Hematopoietic multipotent progenitor cell treated with erythropoietin and hydrocortisone succinate and interleukin-3 and kit ligand, for 17 days (in vitro differentiated cells): ENCODE data around the gene PNPLA7.
"Not testable (repeated sequence)": the region's sequence is repeated elsewhere in the genome, so short reads cannot be mapped to it uniquely, and the experiment has no call there.

Experiments used
- DNase-seq: peaks from one replicate; pipeline ENCODE4 v3.0.0-alpha.2; 2015; ENCODE audit warnings: low spot score

Gene PNPLA7

DNA sequence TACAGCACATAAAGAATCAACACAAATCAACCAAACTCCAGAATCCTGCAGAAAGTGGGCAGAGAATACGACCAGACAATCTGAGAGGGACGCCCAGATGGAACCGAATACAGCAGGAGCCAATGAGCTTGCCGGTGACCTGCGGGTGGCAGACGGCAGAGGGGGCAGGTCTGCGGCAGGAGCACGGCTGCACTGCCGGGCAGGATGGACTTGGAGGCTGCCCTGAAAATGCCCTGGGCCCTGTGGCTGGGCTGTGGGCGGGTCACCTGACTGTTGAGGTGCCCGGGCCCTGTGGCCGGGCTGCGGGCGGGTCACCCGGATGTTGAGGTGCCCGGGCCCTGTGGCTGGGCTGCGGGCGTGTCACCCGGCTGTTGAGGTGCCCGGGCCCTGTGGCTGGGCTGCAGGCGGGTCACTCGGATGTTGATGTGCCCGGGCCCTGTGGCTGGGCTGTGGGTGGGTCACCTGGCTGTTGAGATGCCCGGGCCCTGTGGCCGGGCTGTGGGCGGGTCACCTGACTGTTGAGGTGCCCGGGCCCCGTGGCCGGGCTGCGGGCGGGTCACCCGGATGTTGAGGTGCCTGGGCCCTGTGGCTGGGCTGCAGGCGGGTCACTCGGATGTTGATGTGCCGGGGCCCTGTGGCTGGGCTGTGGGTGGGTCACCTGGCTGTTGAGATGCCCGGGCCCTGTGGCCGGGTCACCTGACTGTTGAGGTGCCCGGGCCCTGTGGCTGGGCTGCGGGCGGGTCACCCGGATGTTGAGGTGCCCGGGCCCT is 36.2 kb downstream of the PNPLA7 start:
- not testable (repeated sequence) for DNase-seq

- not testable (repeated sequence) for DNase-seq
Observed at GRCh38 chr9:137513136-137513535, 37.1 kb downstream of the PNPLA7 start.

DNA sequence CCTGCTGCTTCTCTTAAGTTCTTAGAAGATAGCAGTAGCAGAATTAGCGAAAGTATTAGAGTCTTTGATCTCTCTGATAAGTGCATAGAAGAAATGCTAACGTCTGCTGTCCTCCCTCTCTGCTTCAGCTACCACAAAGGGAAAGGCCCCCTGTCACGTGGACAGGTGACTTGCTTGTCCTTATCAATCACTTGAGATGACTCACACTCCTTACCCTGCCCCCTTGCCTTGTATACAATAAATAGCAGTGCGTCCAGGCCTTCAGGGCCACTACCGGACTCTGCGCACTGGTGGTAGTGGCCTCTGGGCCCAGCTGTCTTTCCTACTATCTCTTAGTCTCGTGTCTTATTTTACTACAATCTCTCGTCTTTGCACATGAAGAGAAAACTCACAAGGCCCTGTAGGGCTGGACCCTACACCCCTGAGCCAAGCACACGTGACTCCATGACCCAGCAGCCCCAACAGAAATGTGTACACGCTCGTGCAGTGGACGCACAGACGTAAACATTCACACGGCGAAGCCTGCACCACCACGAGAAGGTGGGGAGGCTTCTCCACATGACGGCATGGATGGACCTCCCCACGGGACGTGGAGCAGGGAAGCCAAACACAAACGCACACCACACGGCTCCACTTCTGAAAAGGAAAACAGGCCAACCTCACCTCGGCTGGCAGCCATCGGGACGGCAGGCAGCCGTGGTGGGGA is 38.3 kb downstream of the PNPLA7 start:
- DNase-seq, result no peak

GRCh38 chr9:137511126-137511525 is 39.1 kb downstream of the PNPLA7 start:
- not testable (repeated sequence) for DNase-seq

DNA sequence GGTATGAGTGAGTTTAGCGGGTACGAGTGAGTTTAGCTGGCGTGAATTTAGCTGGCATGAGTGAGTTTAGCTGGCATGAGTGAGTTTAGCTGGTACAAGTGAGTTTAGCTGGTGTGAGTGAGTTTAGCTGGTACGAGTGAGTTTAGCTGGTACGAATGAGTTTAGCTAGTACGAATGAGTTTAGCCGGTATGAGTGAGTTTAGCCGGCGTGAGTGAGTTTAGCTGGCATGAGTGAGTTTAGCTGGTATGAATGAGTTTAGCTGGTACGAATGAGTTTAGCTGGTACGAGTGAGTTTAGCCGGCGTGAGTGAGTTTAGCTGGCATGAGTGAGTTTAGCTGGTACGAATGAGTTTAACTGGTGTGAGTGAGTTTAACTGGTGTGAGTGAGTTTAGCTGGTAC is 41.0 kb downstream of the PNPLA7 start:
- no peak for DNase-seq

DNA sequence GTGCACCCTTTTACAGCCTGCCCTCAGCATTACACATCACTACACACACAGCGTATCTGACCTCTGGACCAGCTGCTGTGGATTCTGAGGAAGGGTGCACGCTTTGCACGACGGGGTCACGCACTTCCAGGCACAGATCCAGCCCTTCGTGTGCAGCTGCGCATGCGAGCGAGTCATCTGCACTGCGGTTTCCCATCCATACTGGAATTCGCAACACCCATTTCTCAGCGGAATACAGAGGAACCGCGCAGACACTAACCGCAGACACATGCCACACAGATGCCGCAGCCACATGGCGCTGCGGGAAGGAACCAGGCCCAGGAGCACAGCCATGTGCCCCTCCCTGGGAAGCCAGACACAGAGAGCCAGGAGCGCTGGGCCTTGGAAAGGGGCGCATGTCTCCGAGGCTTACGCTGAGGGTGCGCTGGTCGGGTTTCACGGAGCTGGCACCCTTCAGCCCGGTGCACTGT is 43.5 kb downstream of the PNPLA7 start:
- DNase-seq, result no peak

DNA sequence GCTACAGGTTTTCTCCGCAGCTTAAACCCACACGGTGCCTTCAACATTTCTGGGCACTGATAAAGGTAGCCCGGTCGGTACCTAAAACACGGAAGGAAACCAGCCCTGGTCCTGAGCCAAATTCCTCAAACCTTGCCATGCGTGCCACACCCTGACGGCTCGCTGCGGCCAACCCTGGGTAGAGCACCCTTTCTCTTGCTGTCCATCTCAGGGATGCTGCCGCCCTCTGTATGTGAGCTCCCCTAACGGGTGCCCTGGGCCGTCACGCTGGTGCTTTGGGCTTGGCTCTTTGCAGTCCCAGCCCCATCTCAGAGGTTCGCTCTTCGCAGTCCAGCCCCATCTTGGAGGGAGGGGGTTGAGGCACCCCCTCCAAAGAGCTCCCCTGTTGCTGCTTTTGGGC is 43.9 kb downstream of the PNPLA7 start:
- no peak for DNase-seq

DNA sequence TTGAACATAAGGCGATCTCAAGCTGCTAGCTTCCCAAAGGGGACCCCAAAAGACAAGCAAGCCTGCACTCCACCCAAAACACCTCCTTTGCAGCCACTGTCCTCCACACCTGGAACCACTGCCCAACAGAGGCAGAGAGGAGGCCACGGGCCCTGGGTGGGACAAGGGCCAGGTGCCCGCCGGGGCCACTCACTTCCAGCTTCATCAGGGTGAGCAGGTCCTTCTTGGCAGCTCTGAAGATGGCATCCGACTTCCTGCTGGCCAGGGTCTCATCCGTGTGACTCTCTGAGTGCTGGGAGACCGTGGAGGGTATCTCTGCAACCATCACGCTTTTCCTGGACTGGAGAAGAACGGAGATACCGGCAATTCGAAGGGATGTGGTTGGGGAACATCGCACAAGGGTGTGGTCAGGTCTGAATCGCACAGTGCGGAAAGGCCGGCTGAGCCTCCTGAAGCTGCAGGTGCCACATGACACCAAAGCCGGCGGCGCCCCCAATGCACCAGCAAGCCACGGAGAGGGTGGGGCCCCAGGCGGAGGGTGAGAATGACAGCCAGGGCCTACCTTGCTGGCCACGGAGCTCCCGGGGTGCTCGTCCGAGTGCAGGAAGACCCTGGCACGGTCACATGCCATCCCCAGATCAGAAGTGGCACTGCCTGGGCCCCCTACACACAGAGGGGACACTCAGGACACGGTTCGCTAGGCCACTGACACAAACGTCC is 44.6 kb downstream of the PNPLA7 start:
- no peak for DNase-seq

DNA sequence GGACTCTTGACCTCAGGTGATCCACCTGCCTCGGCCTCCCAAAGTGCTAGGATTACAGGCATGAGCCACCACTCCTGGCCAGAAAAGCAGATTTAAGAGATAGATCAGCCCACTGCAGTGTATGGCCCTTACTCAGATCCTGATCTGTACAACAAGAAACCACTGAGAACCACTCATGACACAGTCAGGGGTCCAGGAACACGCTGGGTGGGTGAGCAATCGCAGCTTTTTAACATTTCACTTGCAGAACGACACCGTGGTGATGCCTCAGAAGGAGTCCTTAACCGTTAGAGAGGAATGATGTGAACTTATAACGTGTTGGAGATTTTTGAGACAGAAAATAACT is 45.8 kb downstream of the PNPLA7 start:
- DNase-seq, result no peak

DNA sequence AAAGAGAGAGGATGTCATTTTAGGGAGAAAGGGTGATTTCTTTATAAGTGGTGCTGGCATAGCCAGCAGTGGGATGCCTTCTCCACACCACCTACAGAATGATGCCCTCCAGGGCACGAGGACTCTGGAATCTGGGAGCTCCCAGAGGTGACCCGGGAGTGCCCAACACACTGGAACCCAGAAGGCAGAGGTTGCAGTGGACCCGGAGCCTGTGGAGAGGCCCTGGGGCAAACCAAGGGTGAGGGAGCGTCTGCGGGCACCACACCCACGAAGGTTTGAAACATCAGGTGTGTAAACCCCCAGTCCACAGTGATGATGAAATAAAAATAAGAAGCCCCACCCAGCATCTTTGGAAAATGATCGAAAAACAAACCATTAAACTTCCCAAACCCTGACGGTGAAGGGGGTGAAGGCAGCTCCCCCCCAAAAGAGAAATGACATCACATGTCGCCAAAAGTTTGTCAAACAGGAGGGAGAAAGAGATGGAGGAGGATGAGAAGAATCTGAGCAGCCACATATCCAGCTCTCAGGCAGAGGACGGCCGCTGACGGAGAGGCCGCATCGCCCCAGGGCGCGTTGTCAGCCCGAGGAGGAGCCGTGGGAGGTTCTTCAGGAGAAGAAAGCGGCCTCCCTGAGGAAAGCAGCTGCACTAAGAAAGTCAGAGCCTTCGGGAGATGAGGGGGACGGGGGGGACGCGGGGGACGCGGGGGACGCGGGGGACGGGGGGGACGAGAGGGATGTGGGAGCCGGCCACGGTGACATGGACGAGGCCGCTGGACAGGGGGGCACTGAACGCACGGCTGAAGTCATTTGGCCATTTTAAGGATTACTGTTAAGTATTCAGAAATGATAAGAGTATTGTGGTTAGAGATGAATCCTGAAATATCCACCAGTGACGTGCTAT is 47.9 kb downstream of the PNPLA7 start:
- no peak for DNase-seq

DNA sequence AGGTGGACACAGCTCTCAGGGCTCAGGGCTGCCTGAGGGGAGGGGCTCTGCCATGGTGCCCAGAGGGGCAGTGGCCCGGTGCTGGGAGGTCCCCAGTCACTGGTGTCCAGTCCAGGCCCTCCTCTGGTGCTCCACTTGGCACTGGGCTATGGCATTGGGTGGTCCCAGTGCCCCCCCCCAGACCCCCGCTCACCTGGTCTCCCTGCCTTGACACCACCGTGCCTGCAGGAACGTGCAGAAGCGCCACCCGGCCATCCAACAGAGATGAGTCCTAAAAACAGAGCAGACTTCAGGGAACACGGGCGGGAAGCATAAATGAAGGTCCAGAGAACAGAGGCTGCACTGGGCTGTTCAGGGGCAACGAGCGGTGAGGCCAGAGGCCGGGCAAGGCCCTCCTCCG is 48.7 kb downstream of the PNPLA7 start:
- no peak for DNase-seq

GRCh38 chr9:137500666-137501397 is 49.4 kb downstream of the PNPLA7 start:
- DNase-seq, result no peak

GRCh38 chr9:137499858-137500661 is 50.1 kb downstream of the PNPLA7 start:
- DNase-seq, result no peak

- no peak for DNase-seq
Observed at GRCh38 chr9:137499416-137499815, 50.8 kb downstream of the PNPLA7 start.

DNA sequence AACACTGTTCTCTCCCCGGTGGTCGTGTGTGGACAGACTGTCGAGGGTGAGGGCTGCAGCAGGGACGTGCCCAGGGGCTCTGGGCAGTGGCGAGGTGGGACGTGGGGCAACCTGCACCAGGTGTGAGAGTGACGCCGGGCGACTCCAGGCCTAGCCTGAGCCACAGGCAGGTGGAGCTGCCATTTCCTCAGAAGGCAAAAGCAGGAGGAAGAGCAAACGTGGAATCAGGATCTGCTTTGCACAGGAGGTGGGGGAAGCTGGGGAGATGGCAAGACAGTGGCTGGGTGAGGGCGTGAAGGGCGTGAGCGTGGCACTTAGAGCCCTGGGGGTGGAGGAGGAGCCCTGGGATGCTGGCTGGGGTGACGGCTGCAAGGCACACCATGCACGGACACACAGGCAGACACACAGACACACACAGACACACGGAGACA is 51.5 kb downstream of the PNPLA7 start:
- no peak for DNase-seq

DNA sequence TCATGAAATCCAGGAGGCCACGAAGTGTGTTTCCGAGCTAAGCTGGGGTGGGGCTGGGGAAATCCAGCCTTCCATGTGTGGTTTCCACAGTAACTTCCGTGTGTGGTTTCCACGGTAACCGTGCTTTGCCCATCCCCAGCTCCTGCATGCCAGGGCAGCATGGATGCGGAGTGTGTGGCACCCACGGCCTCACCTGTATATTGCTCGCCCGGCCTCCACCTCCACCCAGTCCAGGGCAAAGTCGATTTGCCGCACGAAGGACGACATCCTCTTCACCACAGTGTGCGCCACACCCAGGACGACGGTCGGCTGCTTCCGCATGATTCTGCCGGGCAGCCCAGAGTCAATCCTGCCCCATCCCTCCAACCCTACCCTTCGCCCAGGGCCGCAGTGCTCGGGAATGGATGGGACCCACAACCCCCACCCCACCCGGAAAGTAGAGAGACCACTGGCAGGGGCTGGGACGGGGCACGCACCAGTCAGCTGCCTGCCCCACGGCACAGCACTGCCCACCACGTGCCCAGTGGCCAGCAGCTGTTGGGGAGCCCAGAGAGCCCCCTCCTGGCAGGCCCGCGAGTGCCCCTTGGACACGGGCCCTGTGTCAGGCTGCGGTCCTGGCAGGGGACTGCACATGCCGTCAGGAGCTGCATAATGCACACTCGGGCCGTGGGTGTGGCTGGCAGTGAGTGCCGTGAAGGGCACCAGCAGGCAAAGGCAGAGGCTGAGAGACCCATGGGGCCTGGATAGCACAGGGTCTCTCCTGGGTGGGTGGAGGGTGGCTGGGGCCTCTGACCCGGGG is 52.1 kb downstream of the PNPLA7 start:
- no peak for DNase-seq

GRCh38 chr9:137496601-137497375 is 53.4 kb downstream of the PNPLA7 start:
- DNase-seq, result no peak

- DNase-seq, result no peak
Observed at GRCh38 chr9:137494550-137495351, 55.5 kb downstream of the PNPLA7 start.
